IPS-11a (cell line): ENCODE measurements around the gene SLC6A7.
"Not testable (repeated sequence)": the region's sequence is repeated elsewhere in the genome, so short reads cannot be mapped to it uniquely, and the experiment has no call there.

Experiments
- H3K4me3 ChIP-seq: one replicate; pipeline ENCODE4 v1.5.1; 2013; ENCODE audit warnings: low read depth, low read length, control low read depth

The SLC6A7 gene

GRCh38 chr5:150238646-150239045 lies 48.8 kb downstream of the SLC6A7 start:
- no peak overlapping the region for H3K4me3 ChIP-seq

GRCh38 chr5:150239099-150239793 lies 49.4 kb downstream of the SLC6A7 start:
- no peak overlapping the region for H3K4me3 ChIP-seq

- H3K4me3 ChIP-seq = no peak overlapping the region
Measured at GRCh38 chr5:150239794-150240122, 49.9 kb downstream of the SLC6A7 start.

- no peak overlapping the region for H3K4me3 ChIP-seq
Measured at GRCh38 chr5:150241298-150242160, 51.7 kb downstream of the SLC6A7 start.

- no peak overlapping the region for H3K4me3 ChIP-seq
Measured at GRCh38 chr5:150242251-150242894, 52.5 kb downstream of the SLC6A7 start.

- H3K4me3 ChIP-seq = no peak overlapping the region
Measured at GRCh38 chr5:150243590-150243989, 53.7 kb downstream of the SLC6A7 start.

GRCh38 chr5:150244209-150244608 lies 54.3 kb downstream of the SLC6A7 start:
- H3K4me3 ChIP-seq = no peak overlapping the region

GRCh38 chr5:150245111-150245789 lies 55.4 kb downstream of the SLC6A7 start:
- H3K4me3 ChIP-seq = no peak overlapping the region

- H3K4me3 ChIP-seq = no peak overlapping the region
Measured at GRCh38 chr5:150245808-150246207, 55.9 kb downstream of the SLC6A7 start.

GRCh38 chr5:150246429-150246828 lies 56.6 kb downstream of the SLC6A7 start:
- H3K4me3 ChIP-seq = no peak overlapping the region

GRCh38 chr5:150246835-150247234 lies 57.0 kb downstream of the SLC6A7 start:
- H3K4me3 ChIP-seq = no peak overlapping the region

GRCh38 chr5:150247726-150248125 lies 57.9 kb downstream of the SLC6A7 start:
- no peak overlapping the region for H3K4me3 ChIP-seq

- H3K4me3 ChIP-seq = not testable (repeated sequence)
Measured at GRCh38 chr5:150248493-150248892, 58.6 kb downstream of the SLC6A7 start.

GRCh38 chr5:150248946-150249345 lies 59.1 kb downstream of the SLC6A7 start:
- no peak overlapping the region for H3K4me3 ChIP-seq

- H3K4me3 ChIP-seq = no peak overlapping the region
Measured at GRCh38 chr5:150249744-150250143, 59.9 kb downstream of the SLC6A7 start.

GRCh38 chr5:150251504-150251903 lies 61.6 kb downstream of the SLC6A7 start:
- no peak overlapping the region for H3K4me3 ChIP-seq

GRCh38 chr5:150252489-150252888 lies 62.6 kb downstream of the SLC6A7 start:
- H3K4me3 ChIP-seq = no peak overlapping the region

- no peak overlapping the region for H3K4me3 ChIP-seq
Measured at GRCh38 chr5:150253416-150254208, 63.8 kb downstream of the SLC6A7 start.

- H3K4me3 ChIP-seq = no peak overlapping the region
Measured at GRCh38 chr5:150254363-150254762, 64.5 kb downstream of the SLC6A7 start.

- H3K4me3 ChIP-seq = no peak overlapping the region
Measured at GRCh38 chr5:150254774-150255173, 64.9 kb downstream of the SLC6A7 start.
